PFSK-1 (cell line): ENCODE data around the gene CDAN1.

Experiments
- POLR2AphosphoS5 ChIP-seq: IDR thresholded peaks from 2 replicates; pipeline ENCODE4 v1.6.1; 2012; ENCODE audit warnings: low read depth, mild to moderate bottlenecking, control low read depth, low read length, moderate library complexity
- REST ChIP-seq, 2 experiments: IDR thresholded peaks; 2 replicates each; pipeline versions ENCODE4 v1.6.1 to v1.8.0; 2011 to 2012; ENCODE audit warnings: low read depth in 2 of 2, low read length in 2 of 2, control low read depth in 1 of 2, inconsistent platforms in 1 of 2, mild to moderate bottlenecking in 1 of 2, moderate library complexity in 1 of 2; ENCODE audit not compliant: insufficient read depth in 1 of 2
- SIN3A ChIP-seq: IDR thresholded peaks from 2 replicates; pipeline ENCODE4 v1.6.1; 2012; ENCODE audit warnings: mild to moderate bottlenecking, low read length, moderate library complexity, borderline replicate concordance; ENCODE audit not compliant: insufficient read depth
- TAF1 ChIP-seq: IDR thresholded peaks from 2 replicates; pipeline ENCODE4 v1.6.1; 2012; ENCODE audit warnings: low read length, control low read depth, borderline replicate concordance; ENCODE audit not compliant: insufficient read depth

- no peak for TF ChIP-seq SIN3A
- no peak for TF ChIP-seq TAF1
- no peak for TF ChIP-seq REST (IDR thresholded peaks at IDR 0.05; ENCODE audit: insufficient read depth in 1 of 2, low read depth in 2 of 2, low read length in 2 of 2)
- TF ChIP-seq POLR2AphosphoS5, result no peak
These were observed 7.5 kb downstream of the CDAN1 start for GRCh38 chr15:42729409-42729808.
